ENCODE measurements around the gene LZTR1. TPM values are rescaled to one million over a fixed set of nuclear protein-coding genes. Genes with fewer than 3 reads are reported as not detected.

LZTR1 gene
- polyA plus RNA-seq, 1 of the 3 experiments (the other 2 are of a cell fraction), result 37.7 TPM

DNA sequence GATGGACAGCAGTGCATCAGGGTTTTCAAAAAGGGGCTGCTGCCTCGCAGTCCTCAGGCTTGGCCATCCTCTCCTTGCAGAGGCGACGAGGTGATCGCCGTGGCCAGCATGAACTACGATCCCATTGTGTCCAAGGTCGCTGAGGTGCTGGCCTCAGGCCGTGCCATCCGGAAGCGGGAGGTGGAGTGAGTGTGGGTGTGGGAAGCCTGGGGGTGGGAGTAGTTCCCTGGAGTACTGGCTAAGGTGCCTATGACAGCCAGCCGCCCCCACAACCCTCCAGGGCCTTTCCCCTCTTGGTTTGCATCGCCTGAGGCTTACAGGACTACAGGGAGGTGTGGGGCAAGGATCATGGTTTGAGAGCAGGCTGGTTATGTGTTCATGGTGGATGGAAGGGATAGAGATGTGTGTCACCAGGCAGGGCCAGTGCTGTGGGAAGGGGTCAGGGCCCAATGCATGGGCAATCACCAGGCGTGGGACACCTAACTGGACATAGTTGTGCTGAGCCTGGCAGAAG lies 2.1 kb upstream of the LZTR1 start:
- ChIA-PET POLR2A (no interaction called here), CTCF (interaction anchor here (1.2 to 3.6 kb wide), 4 partner anchors 9 to 63 kb away, joined by 3 to 12 read pairs (median 6); partner anchors contain the start of genes AIFM3 and CRKL)
- Histone ChIP-seq H3K4me3 (ENCODE audit: low read depth in 2 of 2, low read length in 1 of 2) (no peak overlapping the region), H3K9ac (no peak overlapping the region), H2AFZ (ENCODE audit: low read depth) (no peak overlapping the region), H3F3A (replicated peaks; ENCODE audit: insufficient read depth) (no peaks in the 10 kb centered on the region), H4K20me1 (ENCODE audit: insufficient read depth) (no peaks in the 10 kb centered on the region), H3K9me3 (no peaks in the 10 kb centered on the region), H3K4me2 (no peak overlapping the region), H3K27me3 (ENCODE audit: insufficient read depth) (no peaks in the 10 kb centered on the region), H3K9me2 (no peaks in the 10 kb centered on the region), H3K27ac (ENCODE audit: low read depth in 2 of 2, low read length in 1 of 2) (no peak overlapping the region), H3K36me3 (replicated peaks in 1 of 2; ENCODE audit: control insufficient read depth in 1 of 2, insufficient read depth in 2 of 2, low read length in 1 of 2) (peaks cover 0 to 6% of the 10 kb centered on the region in 2 experiments), H3K4me1 (ENCODE audit: control insufficient read depth in 1 of 2, insufficient read depth in 2 of 2, low read depth in 1 of 2, low read length in 1 of 2) (peaks cover 6 to 24% of the 10 kb centered on the region in 2 experiments; a peak in 2 of 4 replicates), H3K79me2 (ENCODE audit: insufficient read depth) (peaks cover 25% of the 10 kb centered on the region)
- WGBS (ENCODE audit: low lambda C conversion rate), result 94% methylated on average over 5 of the region's 13 CpGs
- TF ChIP-seq SMC3 (IDR thresholded peaks at IDR 0.05; ENCODE audit: low read depth, low read length) (no peak), SIN3A (IDR thresholded peaks at IDR 0.05; ENCODE audit: borderline replicate concordance, low read depth, low read length) (no peak), RCOR1 (IDR thresholded peaks at IDR 0.05; ENCODE audit: low read length) (no peak), JUND (IDR thresholded peaks at IDR 0.05) (no peak), RFX5 (IDR thresholded peaks at IDR 0.05; ENCODE audit: low read length) (no peak), FOSL2 (IDR thresholded peaks at IDR 0.05; ENCODE audit: borderline replicate concordance, low read depth) (no peak), POLR2AphosphoS5 (IDR thresholded peaks at IDR 0.05; ENCODE audit: low read depth, low read length) (no peak), TCF12 (IDR thresholded peaks at IDR 0.05) (no peak), ELF1 (IDR thresholded peaks at IDR 0.05) (no peak), FOXM1 (IDR thresholded peaks at IDR 0.05; ENCODE audit: low read depth) (no peak)
- TF ChIP-seq, protein P1, sequence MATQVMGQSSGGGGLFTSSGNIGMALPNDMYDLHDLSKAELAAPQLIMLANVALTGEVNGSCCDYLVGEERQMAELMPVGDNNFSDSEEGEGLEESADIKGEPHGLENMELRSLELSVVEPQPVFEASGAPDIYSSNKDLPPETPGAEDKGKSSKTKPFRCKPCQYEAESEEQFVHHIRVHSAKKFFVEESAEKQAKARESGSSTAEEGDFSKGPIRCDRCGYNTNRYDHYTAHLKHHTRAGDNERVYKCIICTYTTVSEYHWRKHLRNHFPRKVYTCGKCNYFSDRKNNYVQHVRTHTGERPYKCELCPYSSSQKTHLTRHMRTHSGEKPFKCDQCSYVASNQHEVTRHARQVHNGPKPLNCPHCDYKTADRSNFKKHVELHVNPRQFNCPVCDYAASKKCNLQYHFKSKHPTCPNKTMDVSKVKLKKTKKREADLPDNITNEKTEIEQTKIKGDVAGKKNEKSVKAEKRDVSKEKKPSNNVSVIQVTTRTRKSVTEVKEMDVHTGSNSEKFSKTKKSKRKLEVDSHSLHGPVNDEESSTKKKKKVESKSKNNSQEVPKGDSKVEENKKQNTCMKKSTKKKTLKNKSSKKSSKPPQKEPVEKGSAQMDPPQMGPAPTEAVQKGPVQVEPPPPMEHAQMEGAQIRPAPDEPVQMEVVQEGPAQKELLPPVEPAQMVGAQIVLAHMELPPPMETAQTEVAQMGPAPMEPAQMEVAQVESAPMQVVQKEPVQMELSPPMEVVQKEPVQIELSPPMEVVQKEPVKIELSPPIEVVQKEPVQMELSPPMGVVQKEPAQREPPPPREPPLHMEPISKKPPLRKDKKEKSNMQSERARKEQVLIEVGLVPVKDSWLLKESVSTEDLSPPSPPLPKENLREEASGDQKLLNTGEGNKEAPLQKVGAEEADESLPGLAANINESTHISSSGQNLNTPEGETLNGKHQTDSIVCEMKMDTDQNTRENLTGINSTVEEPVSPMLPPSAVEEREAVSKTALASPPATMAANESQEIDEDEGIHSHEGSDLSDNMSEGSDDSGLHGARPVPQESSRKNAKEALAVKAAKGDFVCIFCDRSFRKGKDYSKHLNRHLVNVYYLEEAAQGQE (IDR thresholded peaks at IDR 0.05; ENCODE audit: low read depth, low read length), result no peak
- TF ChIP-seq, protein P2, sequence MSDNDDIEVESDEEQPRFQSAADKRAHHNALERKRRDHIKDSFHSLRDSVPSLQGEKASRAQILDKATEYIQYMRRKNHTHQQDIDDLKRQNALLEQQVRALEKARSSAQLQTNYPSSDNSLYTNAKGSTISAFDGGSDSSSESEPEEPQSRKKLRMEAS (IDR thresholded peaks at IDR 0.05; ENCODE audit: low read depth), result no peak
- TF ChIP-seq, protein P3, sequence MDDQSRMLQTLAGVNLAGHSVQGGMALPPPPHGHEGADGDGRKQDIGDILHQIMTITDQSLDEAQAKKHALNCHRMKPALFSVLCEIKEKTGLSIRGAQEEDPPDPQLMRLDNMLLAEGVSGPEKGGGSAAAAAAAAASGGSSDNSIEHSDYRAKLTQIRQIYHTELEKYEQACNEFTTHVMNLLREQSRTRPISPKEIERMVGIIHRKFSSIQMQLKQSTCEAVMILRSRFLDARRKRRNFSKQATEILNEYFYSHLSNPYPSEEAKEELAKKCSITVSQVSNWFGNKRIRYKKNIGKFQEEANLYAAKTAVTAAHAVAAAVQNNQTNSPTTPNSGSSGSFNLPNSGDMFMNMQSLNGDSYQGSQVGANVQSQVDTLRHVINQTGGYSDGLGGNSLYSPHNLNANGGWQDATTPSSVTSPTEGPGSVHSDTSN (IDR thresholded peaks at IDR 0.05), result no peak
- TF ChIP-seq, protein P4, sequence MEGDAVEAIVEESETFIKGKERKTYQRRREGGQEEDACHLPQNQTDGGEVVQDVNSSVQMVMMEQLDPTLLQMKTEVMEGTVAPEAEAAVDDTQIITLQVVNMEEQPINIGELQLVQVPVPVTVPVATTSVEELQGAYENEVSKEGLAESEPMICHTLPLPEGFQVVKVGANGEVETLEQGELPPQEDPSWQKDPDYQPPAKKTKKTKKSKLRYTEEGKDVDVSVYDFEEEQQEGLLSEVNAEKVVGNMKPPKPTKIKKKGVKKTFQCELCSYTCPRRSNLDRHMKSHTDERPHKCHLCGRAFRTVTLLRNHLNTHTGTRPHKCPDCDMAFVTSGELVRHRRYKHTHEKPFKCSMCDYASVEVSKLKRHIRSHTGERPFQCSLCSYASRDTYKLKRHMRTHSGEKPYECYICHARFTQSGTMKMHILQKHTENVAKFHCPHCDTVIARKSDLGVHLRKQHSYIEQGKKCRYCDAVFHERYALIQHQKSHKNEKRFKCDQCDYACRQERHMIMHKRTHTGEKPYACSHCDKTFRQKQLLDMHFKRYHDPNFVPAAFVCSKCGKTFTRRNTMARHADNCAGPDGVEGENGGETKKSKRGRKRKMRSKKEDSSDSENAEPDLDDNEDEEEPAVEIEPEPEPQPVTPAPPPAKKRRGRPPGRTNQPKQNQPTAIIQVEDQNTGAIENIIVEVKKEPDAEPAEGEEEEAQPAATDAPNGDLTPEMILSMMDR (IDR thresholded peaks at IDR 0.05), result no peak
- TF ChIP-seq, protein P5, sequence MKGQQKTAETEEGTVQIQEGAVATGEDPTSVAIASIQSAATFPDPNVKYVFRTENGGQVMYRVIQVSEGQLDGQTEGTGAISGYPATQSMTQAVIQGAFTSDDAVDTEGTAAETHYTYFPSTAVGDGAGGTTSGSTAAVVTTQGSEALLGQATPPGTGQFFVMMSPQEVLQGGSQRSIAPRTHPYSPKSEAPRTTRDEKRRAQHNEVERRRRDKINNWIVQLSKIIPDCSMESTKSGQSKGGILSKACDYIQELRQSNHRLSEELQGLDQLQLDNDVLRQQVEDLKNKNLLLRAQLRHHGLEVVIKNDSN (IDR thresholded peaks at IDR 0.05; ENCODE audit: borderline replicate concordance, low read depth), result no peak
- TF ChIP-seq, protein P6, sequence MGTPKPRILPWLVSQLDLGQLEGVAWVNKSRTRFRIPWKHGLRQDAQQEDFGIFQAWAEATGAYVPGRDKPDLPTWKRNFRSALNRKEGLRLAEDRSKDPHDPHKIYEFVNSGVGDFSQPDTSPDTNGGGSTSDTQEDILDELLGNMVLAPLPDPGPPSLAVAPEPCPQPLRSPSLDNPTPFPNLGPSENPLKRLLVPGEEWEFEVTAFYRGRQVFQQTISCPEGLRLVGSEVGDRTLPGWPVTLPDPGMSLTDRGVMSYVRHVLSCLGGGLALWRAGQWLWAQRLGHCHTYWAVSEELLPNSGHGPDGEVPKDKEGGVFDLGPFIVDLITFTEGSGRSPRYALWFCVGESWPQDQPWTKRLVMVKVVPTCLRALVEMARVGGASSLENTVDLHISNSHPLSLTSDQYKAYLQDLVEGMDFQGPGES (IDR thresholded peaks at IDR 0.05; ENCODE audit: low read depth, low read length), result no peak
- no peak for DNase-seq

Measured in SK-N-SH (cell line).